Dendritic cell treated with granulocyte-macrophage colony-stimulating factor and Interleukin-4, amounts not matched to agents 40 ng/mL and 50 ng/mL, for 4 days (primary cell): ENCODE data around the gene STAC.

Source experiments
- H3K27ac Mint-ChIP-seq: one replicate; pipeline ENCODE4 v1.8.0; 2022; ENCODE audit warnings: mild to moderate bottlenecking, mixed read lengths
- H3K27me3 Mint-ChIP-seq: one replicate; pipeline ENCODE4 v1.8.0; 2022; ENCODE audit warnings: mild to moderate bottlenecking, mixed read lengths
- H3K36me3 Mint-ChIP-seq: one replicate; pipeline ENCODE4 v1.8.0; 2022; ENCODE audit warnings: low read depth, mixed read lengths
- H3K4me1 Mint-ChIP-seq: one replicate; pipeline ENCODE4 v1.8.0; 2022; ENCODE audit warnings: low read depth, mixed read lengths
- H3K4me3 Mint-ChIP-seq: one replicate; pipeline ENCODE4 v1.8.0; 2022; ENCODE audit warnings: mild to moderate bottlenecking, moderate library complexity, mixed read lengths
- H3K9me3 Mint-ChIP-seq: one replicate; pipeline ENCODE4 v1.8.0; 2022; ENCODE audit warnings: mixed read lengths
- intact Hi-C: fragments of 100-400 bp; cut with micrococcal nuclease; formaldehyde crosslinking; loops from one replicate; pipeline ENCODE4 v1.15.0; 2022

STAC gene

DNA sequence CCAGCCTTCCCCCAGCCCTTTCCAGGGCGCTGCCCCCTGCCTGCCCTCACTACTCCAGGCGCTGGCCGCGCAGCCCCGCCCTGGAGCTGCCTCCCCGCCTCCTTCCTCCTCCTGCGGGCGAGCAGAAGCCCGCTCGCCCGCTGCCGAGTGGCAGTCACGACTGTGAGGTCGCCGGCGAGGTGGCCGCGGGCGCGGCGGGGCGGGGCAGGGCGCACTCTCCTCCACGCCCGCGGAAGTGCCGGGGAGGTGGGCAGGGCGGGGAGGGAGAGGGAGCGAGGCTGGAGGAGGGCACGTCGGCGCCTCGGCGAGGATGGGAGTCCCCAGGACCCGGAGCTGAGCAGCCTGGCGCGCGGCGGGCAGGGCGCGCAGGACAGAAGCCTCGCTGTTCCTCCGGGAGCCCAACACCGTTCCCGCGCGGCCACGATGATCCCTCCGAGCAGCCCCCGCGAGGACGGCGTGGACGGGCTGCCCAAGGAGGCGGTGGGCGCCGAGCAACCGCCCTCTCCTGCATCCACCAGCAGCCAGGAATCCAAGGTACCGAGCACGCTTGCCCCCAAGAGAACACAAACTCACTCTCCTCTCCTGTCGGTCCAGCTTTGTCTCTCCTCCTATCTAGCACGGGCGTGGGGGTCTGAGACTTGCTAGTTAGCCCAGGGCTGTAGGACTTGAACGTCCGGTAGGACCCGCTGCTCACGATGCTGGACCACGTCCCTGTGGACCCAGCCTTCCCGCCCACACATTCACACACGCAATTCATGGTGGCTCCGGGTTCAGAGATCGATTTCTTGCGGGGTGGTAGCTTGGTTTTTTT is at the start of gene STAC:
Gene STAC, plus strand, starts transcription at position 284 of the 811 bp plus-strand sequence. Its CDS starts 140 bp downstream, at position 424.
- no peaks in the 10 kb centered on the region for H3K9me3 Mint-ChIP-seq
- H3K4me1 Mint-ChIP-seq, result peaks cover 38% of the 10 kb centered on the region
- H3K4me3 Mint-ChIP-seq, result peak within 1 kb of the TSS; percentile 96
- intact Hi-C loops, result loop anchor here (10.0 kb wide), 1 partner anchor 124 kb away; no protein-coding TSS in a partner anchor
- peaks cover 43% of the 10 kb centered on the region for H3K36me3 Mint-ChIP-seq
- peaks cover 2% of the 10 kb centered on the region for H3K27me3 Mint-ChIP-seq
- H3K27ac Mint-ChIP-seq, result peak within 1 kb of the TSS; percentile 88

GRCh38 chr3:36332139-36332538 is 48.2 kb upstream of the STAC start:
- Mint-ChIP-seq H3K9me3 (no peaks in the 10 kb centered on the region), H3K4me3 (no peak overlapping the region), H3K4me1 (no peaks in the 10 kb centered on the region), H3K27me3 (no peaks in the 10 kb centered on the region), H3K27ac (no peak overlapping the region), H3K36me3 (no peaks in the 10 kb centered on the region)
- intact Hi-C loops, result no loop called here

DNA sequence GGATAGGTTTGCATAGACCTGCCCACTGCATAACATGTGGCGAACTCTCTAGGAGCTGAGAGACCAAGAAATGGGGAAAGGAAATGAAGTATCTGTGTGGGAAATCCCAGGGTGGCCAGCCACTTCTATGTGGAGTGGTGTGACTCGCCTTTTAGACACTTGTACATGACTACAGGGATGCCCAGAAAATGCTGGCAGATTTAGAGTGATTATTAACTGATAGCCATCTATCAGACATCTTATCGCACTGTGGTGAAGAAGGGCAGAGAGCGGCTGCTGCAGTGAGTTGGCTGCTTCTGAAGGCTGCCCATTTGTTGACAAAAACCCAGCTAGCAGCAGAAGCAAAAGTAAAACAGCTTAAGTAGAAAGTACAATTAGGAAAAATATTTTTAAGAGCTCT is 18.1 kb upstream of the STAC start:
- H3K4me3 Mint-ChIP-seq, result no peak overlapping the region
- H3K9me3 Mint-ChIP-seq, result peaks cover 13% of the 10 kb centered on the region
- peaks cover 7% of the 10 kb centered on the region for H3K4me1 Mint-ChIP-seq
- H3K27me3 Mint-ChIP-seq, result peaks cover 7% of the 10 kb centered on the region
- intact Hi-C loops, result no loop called here
- H3K27ac Mint-ChIP-seq, result no peak overlapping the region
- H3K36me3 Mint-ChIP-seq, result no peaks in the 10 kb centered on the region

- Mint-ChIP-seq H3K36me3 (no peaks in the 10 kb centered on the region), H3K4me3 (no peak overlapping the region), H3K4me1 (peaks cover 7% of the 10 kb centered on the region), H3K27ac (no peak overlapping the region), H3K27me3 (peaks cover 7% of the 10 kb centered on the region), H3K9me3 (peaks cover 13% of the 10 kb centered on the region)
- intact Hi-C loops, result no loop called here
Measured at GRCh38 chr3:36362973-36363372, 17.3 kb upstream of the STAC start.

GRCh38 chr3:36364260-36364659 is 16.0 kb upstream of the STAC start:
- Mint-ChIP-seq H3K27ac (no peak overlapping the region), H3K4me3 (no peak overlapping the region), H3K9me3 (peaks cover 6% of the 10 kb centered on the region), H3K36me3 (no peaks in the 10 kb centered on the region), H3K4me1 (peaks cover 7% of the 10 kb centered on the region), H3K27me3 (peaks cover 7% of the 10 kb centered on the region)
- intact Hi-C loops, result no loop called here

DNA sequence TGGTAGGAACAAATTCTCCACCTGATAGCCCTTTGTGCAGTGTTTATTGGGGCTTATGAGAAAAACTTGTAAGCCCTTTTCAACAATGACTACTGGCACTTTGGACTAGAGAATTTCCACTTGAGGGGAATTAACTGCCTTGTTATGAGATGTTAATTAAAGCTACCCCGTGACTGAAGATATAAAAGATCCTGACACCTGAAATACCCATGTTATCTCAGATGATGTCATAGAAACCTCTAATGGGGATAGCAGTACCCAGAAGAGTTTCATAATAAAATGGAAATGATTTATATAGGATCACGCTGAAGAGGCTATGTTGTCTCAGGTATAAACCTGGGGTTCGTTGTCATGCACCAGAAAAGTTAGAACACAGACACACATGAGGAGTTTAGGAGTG is 14.5 kb upstream of the STAC start:
- H3K4me1 Mint-ChIP-seq, result peaks cover 7% of the 10 kb centered on the region
- H3K9me3 Mint-ChIP-seq, result no peaks in the 10 kb centered on the region
- H3K36me3 Mint-ChIP-seq, result no peaks in the 10 kb centered on the region
- no peak overlapping the region for H3K4me3 Mint-ChIP-seq
- no peak overlapping the region for H3K27ac Mint-ChIP-seq
- intact Hi-C loops, result no loop called here
- H3K27me3 Mint-ChIP-seq, result peaks cover 2% of the 10 kb centered on the region

GRCh38 chr3:36366308-36366707 is 14.0 kb upstream of the STAC start:
- H3K36me3 Mint-ChIP-seq, result no peaks in the 10 kb centered on the region
- H3K4me3 Mint-ChIP-seq, result no peak overlapping the region
- peaks cover 2% of the 10 kb centered on the region for H3K27me3 Mint-ChIP-seq
- peaks cover 7% of the 10 kb centered on the region for H3K4me1 Mint-ChIP-seq
- no peaks in the 10 kb centered on the region for H3K9me3 Mint-ChIP-seq
- H3K27ac Mint-ChIP-seq, result no peak overlapping the region
- intact Hi-C loops, result no loop called here

DNA sequence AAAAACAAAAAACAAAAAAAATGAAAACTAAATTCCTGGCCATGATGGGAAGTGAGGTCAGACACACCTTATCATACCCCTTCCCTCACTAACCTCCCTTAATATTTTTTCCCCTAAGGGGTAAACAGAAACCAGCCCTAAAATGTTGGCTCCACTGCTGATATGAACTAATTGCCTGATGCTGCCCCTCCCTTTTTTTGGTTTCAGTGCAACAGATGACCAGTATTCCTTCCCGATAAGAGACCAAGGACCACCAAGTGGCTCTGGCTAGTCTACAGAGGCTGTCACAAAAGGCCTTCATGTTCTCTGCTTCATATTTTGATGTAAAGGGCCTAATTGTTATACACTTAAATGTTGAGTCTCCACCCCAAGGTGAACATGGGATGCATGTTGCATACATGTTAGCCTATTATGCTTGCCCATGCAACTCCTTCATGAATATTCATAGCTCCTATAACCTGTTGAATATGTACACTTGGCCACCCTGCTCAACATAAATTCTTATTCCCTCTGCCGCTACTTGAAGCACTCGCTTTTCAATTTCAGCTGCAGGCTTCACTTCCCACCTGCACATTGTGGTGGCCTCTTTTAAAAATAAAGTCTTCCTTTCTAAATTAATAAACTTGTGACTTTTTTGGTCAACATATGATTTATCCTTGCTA is 12.3 kb upstream of the STAC start:
- intact Hi-C loops, result no loop called here
- H3K27ac Mint-ChIP-seq, result no peak overlapping the region
- H3K4me3 Mint-ChIP-seq, result no peak overlapping the region
- peaks cover 1% of the 10 kb centered on the region for H3K4me1 Mint-ChIP-seq
- H3K9me3 Mint-ChIP-seq, result no peaks in the 10 kb centered on the region
- H3K27me3 Mint-ChIP-seq, result no peaks in the 10 kb centered on the region
- no peaks in the 10 kb centered on the region for H3K36me3 Mint-ChIP-seq

DNA sequence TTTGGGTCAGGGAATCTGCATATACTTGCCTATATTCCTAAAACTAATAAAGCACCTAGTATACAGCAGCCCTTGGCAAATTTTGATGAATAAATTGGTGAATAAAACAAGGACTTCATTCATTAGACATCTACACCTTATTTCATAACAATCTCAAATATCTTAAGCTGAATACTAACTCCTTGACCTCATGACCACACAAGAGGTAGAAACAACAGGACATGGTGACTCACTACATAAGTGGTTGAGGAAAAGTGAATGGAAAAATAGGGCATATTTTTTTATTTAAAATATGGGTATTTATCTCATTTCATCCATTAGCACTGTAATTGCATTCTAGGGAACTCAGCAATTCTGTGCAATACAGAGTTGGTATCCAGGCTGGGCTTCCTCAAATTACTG is 7.8 kb upstream of the STAC start:
- intact Hi-C loops, result no loop called here
- Mint-ChIP-seq H3K9me3 (no peaks in the 10 kb centered on the region), H3K27ac (no peak overlapping the region), H3K27me3 (no peaks in the 10 kb centered on the region), H3K4me3 (no peak overlapping the region), H3K4me1 (no peaks in the 10 kb centered on the region), H3K36me3 (no peaks in the 10 kb centered on the region)

DNA sequence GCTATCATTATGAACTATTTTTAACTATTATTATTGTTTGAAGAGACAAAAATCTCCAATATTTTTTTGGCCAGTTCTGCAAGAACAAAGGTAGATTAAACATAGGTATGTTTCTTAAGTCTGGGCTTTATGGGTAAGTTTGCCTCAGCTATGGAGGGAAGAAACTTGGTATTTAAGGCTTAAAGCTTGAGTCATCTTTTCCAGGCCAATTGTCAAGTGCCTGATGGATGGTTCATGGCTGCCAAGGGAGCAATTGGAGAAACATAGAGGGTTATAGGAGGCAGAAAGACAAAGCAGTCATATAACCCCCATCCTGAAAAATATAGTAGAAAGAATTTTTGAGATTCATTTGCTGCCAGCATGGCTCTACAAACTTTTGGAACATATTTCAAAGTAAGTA is 7.2 kb upstream of the STAC start:
- H3K27me3 Mint-ChIP-seq, result peaks cover 1% of the 10 kb centered on the region
- intact Hi-C loops, result no loop called here
- no peaks in the 10 kb centered on the region for H3K4me1 Mint-ChIP-seq
- H3K9me3 Mint-ChIP-seq, result no peaks in the 10 kb centered on the region
- no peak overlapping the region for H3K4me3 Mint-ChIP-seq
- no peak overlapping the region for H3K27ac Mint-ChIP-seq
- H3K36me3 Mint-ChIP-seq, result no peaks in the 10 kb centered on the region

DNA sequence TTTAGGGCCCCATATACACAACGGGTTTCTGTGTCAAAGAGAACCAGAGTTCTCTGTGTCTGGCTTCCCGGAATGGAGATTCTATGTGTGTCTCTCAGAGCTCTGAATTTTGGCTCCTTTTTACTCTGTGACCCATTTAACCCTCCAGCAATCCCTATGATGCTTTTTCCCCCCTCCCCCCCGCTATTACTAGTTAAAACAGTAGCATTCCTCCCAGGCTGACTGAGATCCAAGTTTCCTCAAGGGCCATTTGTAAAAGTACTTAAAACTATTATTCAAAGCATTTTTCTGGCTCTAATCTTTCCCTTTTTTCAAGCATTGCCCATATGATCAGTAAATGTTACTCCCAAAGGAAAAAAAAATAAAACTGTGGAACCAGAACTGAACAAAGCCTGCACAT is 6.6 kb upstream of the STAC start:
- Mint-ChIP-seq H3K9me3 (no peaks in the 10 kb centered on the region), H3K27me3 (peaks cover 2% of the 10 kb centered on the region), H3K4me1 (no peaks in the 10 kb centered on the region), H3K4me3 (no peak overlapping the region), H3K27ac (no peak overlapping the region), H3K36me3 (no peaks in the 10 kb centered on the region)
- intact Hi-C loops, result no loop called here

- Mint-ChIP-seq H3K27me3 (peaks cover 2% of the 10 kb centered on the region), H3K4me3 (peak overlapping the region; percentile 96), H3K4me1 (peaks cover 33% of the 10 kb centered on the region), H3K27ac (peak overlapping the region; percentile 88), H3K36me3 (peaks cover 37% of the 10 kb centered on the region), H3K9me3 (no peaks in the 10 kb centered on the region)
- intact Hi-C loops, result loop anchor here (10.0 kb wide), 1 partner anchor 125 kb away; no protein-coding TSS in a partner anchor
Measured at GRCh38 chr3:36379872-36380220, 458 bp upstream of the STAC start.

DNA sequence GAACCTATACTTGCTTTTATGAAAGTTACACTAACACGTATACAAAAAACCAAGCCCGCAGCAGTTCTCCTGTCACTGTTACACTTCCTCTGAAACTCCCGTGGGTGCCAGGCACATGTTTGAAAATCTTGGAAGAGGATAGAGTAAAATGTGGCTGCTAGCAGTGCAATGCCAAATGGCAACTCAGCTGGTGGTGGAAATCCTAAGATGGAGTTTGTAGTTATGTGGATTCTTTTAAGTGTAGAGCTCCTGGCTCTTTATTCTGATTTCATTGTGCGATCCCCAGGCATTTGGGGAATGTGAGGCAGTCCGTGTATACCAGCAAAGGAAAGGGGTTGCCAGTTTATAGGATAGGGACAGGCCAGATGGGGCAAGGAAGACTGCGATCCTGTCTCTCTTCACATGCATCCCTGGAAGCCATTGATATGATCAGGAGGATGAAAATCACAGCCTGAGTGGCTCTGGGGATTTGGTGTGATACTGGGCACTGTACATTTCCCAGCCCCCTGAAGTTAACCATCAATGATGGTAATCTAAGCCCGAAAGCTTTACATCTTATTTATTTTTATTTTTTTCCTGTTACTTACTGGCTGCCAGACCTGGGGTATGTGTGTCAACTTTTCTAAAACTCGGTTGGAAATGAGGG is 1.1 kb downstream of the STAC start:
- Mint-ChIP-seq H3K4me1 (peaks cover 42% of the 10 kb centered on the region), H3K27ac (peak overlapping the region; percentile 88), H3K36me3 (peaks cover 51% of the 10 kb centered on the region), H3K27me3 (peaks cover 2% of the 10 kb centered on the region), H3K4me3 (peak overlapping the region; percentile 96), H3K9me3 (no peaks in the 10 kb centered on the region)
- intact Hi-C loops, result loop anchor here (10.0 kb wide), 1 partner anchor 123 kb away; no protein-coding TSS in a partner anchor

GRCh38 chr3:36393563-36393962 is 13.3 kb downstream of the STAC start:
- Mint-ChIP-seq H3K36me3 (peaks cover 61% of the 10 kb centered on the region), H3K4me1 (peaks cover 47% of the 10 kb centered on the region), H3K9me3 (no peaks in the 10 kb centered on the region), H3K4me3 (no peak overlapping the region), H3K27ac (peak overlapping the region; percentile 16), H3K27me3 (no peaks in the 10 kb centered on the region)
- intact Hi-C loops, result no loop called here
